ENCODE data around the gene GNB1L. TPM values are rescaled to one million over a fixed set of nuclear protein-coding genes. Genes with fewer than 3 reads are reported as not detected.

Gene GNB1L
- total RNA-seq, 2 experiments from 2014 or later, result 7.4 to 8.7 TPM

DNA sequence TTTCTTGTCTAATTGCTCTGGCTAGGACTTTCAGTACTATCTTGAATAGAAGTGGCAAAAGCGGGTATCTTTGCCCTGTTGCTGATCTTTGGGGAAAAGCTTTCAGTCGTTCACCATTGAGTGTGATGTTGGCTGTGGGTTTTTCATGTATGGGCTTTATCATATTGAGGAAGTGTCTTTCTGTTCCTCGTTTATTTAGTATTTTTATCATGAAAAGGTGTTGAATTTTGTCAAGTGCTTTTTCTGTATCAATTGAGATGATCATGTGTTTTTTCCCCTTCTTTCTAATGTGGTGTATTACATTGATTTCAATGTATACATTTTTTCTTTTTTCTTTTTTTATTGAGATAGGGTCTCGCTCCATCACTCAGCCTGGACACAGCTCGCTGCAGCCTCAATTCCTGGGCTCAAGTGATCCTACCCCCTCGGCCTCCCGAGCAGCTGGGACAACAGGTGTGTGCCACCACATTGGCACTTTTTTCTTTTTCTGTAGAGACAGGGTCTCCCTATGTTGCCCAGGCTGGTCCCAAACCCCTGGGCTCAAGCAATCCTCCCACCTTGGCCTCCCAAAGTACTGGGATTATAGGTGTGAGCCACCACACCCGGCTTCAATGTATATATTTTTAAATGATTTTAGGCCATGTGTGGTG is 5.3 kb upstream of the GNB1L start:
- Mint-ChIP-seq H3K27me3 (no peaks in the 10 kb centered on the region), H3K4me3 (no peak overlapping the region), H3K4me1 (peaks cover 13% of the 10 kb centered on the region), H3K27ac (no peak overlapping the region), H3K36me3 (ENCODE audit: low read depth) (no peaks in the 10 kb centered on the region), H3K9me3 (no peaks in the 10 kb centered on the region)
- POLR2A ChIA-PET, result no interaction called here
- no peak for DNase-seq
- CTCF ChIA-PET, result no interaction called here

DNA sequence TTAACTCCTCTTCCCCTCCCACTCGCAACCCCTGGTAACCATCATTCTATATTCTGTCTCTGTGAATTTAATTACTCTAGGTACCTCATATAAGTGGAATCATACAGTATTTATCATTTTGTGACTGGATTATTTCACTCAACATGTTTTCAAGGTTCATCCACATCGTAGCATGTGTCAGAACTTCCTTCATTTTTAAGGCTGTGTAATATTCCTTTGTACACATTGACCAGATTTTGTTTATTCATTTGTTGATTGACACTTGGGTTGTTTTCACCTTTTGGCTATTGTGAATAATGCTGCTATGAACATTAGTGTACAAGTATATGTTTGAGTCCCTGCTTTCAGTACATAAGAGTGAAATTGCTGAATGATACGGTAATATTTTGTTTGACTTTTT is 2.7 kb upstream of the GNB1L start:
- no peaks in the 10 kb centered on the region for H3K27me3 Mint-ChIP-seq
- H3K4me1 Mint-ChIP-seq, result peaks cover 31% of the 10 kb centered on the region
- H3K9me3 Mint-ChIP-seq, result no peaks in the 10 kb centered on the region
- H3K27ac Mint-ChIP-seq, result no peak overlapping the region
- no peak overlapping the region for H3K4me3 Mint-ChIP-seq
- ChIA-PET CTCF (no interaction called here), POLR2A (no interaction called here)
- H3K36me3 Mint-ChIP-seq (ENCODE audit: low read depth), result peaks cover 7% of the 10 kb centered on the region
- DNase-seq, result no peak

DNA sequence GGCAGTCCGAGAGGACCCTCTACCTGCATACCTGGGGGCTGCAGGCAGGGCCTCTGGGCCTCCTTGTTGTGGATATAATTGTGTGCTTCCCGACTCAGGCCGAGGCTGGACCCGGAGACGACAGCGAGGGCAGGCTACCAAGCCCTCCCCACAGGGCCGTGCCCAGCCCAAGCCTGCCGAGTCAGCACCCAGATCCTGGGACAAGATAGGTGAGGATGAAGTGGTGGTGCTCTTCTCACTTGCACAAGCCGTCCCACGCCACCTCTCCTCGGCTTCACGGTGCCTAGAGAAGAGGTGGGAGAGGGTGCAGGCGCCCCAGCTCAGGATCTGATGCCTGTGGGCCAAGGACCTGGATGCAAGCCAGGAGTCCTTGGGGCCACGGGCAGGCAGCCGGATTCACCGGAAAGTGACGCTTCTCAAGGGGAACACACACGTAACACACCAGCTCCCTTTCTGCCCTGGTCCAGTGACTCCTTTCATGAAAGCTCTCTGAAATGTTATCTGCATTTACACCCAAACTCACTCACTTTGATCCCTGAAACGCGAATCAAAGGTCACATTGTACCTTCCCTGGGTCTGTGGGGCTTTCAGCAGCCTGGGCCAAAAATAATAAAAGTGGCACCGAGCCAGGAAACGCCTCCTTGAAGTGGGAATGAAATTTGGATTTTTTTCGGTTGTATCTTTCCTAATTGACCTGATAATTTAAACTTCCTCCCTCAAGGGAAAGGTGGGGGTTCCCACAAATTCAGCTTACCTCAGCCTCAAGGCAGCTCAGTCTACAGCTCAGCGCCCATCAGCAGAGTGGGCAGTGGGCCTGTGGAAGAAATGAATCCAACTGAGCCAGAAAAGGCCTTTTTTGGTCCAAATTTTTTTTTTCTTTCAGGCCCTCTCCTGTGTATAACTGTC is 1.1 kb upstream of the GNB1L start:
- no peaks in the 10 kb centered on the region for H3K27me3 Mint-ChIP-seq
- ChIA-PET POLR2A (interaction anchor here (0.6 to 3.2 kb wide), 20 partner anchors 9 to 711 kb away, joined by 3 to 45 read pairs (median 4); partner anchors contain the start of genes CDC45, COMT, ESS2 and GP1BB), CTCF (interaction anchor here (0.9 to 1.9 kb wide), 4 partner anchors 11 to 125 kb away, joined by 3 to 5 read pairs (median 4); no protein-coding TSS in a partner anchor)
- H3K9me3 Mint-ChIP-seq, result no peaks in the 10 kb centered on the region
- H3K27ac Mint-ChIP-seq, result peak overlapping the region; percentile 90
- DNase-seq, result peak; percentile 65
- peak overlapping the region; percentile 90 for H3K4me3 Mint-ChIP-seq
- H3K36me3 Mint-ChIP-seq (ENCODE audit: low read depth), result peaks cover 14% of the 10 kb centered on the region
- H3K4me1 Mint-ChIP-seq, result peaks cover 36% of the 10 kb centered on the region

DNA sequence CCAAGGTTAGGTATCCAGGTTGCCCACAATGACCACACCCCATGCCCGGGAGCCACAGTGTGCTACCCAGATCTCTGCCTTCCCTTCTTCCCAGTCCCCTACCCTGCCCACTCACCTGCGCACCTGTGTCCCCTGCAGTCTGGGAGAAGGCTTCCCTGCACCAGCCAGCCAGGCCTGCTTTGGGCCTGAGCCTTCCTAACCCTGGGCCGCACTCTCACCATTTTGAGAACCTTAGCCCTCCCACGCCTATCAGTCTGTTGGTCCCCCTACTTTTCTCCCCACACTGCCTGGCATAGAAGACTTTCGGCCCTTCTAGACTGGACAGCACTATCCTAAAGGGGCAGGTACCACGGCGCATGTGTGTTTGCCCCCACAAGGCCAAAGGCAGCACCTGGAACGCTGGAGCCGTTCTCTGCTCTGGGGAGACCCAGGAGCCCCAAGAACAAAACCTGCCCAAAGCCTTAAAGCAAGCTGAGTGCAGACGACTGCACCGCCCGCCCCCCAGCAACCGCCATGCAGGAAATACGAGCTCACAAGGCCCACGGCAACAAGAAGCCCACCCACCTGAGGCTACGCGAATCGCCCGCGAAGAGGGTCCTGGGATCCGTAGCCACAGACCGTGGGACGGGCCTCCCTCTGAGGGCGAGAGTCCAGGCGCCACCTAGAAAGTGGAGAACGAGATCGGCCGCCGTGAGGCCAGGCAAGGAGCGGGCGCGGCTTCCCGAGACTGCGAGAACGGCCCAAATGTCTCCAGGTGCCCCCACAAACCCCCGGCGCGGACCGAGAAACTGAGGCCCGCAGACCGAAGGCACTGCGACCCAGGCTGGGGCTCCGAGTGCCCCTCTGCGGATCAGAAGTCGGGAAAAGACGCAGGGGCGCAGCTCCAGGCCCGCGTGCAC is 546 bp downstream of the GNB1L start:
- Mint-ChIP-seq H3K4me1 (peaks cover 36% of the 10 kb centered on the region), H3K9me3 (no peaks in the 10 kb centered on the region), H3K4me3 (peak overlapping the region; percentile 90), H3K36me3 (ENCODE audit: low read depth) (peaks cover 17% of the 10 kb centered on the region), H3K27me3 (no peaks in the 10 kb centered on the region), H3K27ac (peak overlapping the region; percentile 90)
- ChIA-PET CTCF (no interaction called here), POLR2A (interaction anchor here (0.8 to 3.2 kb wide), 9 partner anchors 10 to 48 kb away, joined by 3 to 45 read pairs (median 7); no protein-coding TSS in a partner anchor)
- peak; percentile 33 for DNase-seq

DNA sequence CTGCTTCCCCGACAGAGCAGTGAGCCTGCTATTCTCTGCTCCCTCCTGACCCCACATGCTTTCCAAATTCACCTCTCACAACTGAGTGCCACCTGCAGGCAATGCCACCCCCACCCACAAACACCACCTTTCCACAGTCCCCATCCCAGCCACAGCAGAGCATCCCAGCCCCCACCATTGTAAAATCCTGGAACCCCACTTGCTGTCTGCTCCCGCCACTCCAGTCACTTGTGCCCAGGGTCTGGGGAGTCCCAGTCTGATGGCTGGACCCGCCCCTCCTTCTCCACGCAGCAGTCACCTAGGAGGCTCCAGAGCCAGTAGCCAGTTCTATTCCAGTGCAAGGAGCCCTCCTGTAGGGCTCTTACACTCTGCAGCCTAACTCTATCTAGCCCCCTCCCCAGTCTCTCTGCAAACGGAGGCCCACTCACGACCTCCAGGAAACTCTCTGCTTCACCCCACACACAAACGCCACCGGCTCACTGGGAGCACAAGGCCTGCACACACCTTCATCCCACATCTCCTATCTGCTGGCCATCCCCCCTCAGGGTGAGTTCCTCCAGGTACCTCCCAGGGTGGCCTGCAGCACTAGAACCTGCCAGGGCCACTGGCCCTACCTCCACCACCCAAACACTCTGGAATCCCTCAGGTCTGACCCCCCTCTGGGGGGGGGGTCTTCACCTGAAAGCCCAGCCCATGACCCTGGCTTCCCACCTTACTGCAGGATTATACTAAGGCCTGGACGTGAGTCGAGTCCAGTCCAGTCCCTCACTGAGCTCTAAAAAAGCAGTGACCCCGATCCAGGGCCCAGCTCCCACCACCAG is 1.4 kb downstream of the GNB1L start:
- Mint-ChIP-seq H3K36me3 (ENCODE audit: low read depth) (peaks cover 17% of the 10 kb centered on the region), H3K4me3 (peak overlapping the region; percentile 90), H3K27me3 (no peaks in the 10 kb centered on the region), H3K27ac (peak overlapping the region; percentile 68), H3K9me3 (no peaks in the 10 kb centered on the region), H3K4me1 (peaks cover 36% of the 10 kb centered on the region)
- no peak for DNase-seq
- ChIA-PET CTCF (no interaction called here), POLR2A (interaction anchor here (1.1 to 3.2 kb wide), 3 partner anchors 9 to 38 kb away, joined by 5 to 45 read pairs (median 11); no protein-coding TSS in a partner anchor)

DNA sequence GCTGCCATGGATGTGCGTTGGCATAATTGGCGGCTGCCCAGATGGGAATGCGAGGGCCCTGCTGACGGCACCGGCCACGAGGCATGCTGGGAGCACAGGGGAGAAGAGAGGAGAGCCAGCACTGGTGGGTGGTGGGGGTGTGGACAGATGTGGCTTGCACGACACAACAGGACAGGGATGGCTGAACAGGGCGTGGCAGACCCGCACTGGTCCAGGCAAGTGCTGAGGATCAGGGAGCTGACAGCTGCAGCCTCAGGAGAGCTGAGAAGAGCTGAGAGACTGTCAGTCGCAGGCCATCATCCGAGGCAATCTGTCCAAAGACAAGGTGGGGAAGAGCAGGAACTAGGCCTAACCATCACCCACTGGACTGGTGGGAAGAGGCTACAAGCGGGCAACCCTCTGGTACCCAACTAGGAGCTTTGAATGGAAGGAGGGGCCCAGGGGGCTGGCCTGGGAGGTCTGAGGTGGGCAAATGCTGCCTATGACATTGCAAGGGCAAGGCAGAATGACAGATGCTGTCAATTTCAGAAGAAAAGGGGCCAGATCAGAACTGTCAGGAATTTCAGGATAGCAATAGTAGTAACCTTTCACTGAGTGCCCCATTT is 2.4 kb downstream of the GNB1L start:
- no peak for DNase-seq
- Mint-ChIP-seq H3K36me3 (ENCODE audit: low read depth) (peaks cover 17% of the 10 kb centered on the region), H3K27ac (no peak overlapping the region), H3K27me3 (no peaks in the 10 kb centered on the region), H3K4me3 (peak overlapping the region; percentile 90), H3K9me3 (no peaks in the 10 kb centered on the region), H3K4me1 (peaks cover 34% of the 10 kb centered on the region)
- ChIA-PET CTCF (no interaction called here), POLR2A (no interaction called here)

DNA sequence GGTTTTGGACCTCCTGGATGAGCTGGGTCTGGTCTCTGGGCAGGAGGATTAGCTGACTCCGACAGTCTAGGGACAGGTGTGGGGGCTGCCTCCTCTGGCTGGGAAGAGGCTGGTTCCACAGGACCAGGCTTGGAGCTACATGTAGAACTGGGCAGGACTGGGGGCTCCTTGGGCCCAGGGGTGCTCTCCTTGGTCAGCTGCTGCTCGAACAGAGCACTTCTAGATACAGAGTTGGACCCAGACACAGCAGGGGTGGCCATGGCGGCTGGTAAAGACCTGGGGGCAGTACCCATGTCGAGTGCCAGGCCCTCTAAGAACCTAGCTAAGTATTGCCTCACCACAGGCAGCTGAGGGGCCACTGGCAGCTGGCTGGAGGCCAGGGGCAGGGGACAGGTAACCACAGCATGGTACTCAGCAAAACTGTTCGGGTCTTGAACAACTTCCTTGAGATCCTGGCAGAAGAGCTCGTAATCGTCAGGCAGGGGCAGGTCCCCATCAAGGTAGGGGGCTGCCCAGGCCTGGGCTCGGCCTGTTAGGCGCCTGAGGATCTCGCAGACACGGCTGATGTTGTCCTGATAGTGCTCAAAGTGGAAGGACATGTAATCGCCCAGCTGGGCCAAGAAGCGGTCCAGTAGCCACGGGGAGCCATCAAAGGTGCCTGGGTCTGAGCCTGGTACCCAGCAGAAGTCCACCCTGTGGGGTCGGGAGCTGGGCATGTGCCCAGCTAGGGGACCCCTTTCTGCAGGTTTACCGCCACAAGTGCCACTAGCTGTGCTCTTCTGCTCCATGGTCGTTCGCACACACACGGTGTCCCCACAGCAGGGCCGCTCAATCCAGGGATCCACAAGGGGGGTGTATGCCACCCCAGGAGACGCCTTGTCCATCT is 3.1 kb downstream of the GNB1L start:
- ChIA-PET CTCF (no interaction called here), POLR2A (no interaction called here)
- peaks cover 28% of the 10 kb centered on the region for H3K4me1 Mint-ChIP-seq
- peaks cover 19% of the 10 kb centered on the region for H3K36me3 Mint-ChIP-seq (ENCODE audit: low read depth)
- H3K27me3 Mint-ChIP-seq, result no peaks in the 10 kb centered on the region
- peak overlapping the region; percentile 17 for H3K4me3 Mint-ChIP-seq
- H3K27ac Mint-ChIP-seq, result no peak overlapping the region
- H3K9me3 Mint-ChIP-seq, result no peaks in the 10 kb centered on the region
- DNase-seq, result no peak

DNA sequence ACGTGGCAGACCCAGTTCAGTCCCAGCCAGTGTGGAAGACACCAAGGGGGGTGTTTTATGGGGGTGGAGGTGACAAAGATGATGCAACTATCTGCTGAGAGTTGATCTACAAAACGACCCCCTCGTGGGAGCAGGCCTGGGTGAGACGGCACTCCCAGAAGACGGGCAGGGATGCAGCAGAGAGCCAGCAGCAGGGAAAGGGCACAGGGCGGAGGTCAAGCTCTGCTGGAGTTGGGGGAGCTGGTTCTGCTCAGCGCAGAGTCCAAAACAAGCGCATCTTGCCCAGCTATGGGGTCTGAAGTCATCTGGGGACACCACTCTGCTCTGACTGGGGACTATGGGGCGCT is 3.9 kb downstream of the GNB1L start:
- no peak for DNase-seq
- no peaks in the 10 kb centered on the region for H3K27me3 Mint-ChIP-seq
- H3K36me3 Mint-ChIP-seq (ENCODE audit: low read depth), result peaks cover 19% of the 10 kb centered on the region
- peaks cover 23% of the 10 kb centered on the region for H3K4me1 Mint-ChIP-seq
- CTCF ChIA-PET, result no interaction called here
- no peak overlapping the region for H3K27ac Mint-ChIP-seq
- POLR2A ChIA-PET, result no interaction called here
- no peak overlapping the region for H3K4me3 Mint-ChIP-seq
- no peaks in the 10 kb centered on the region for H3K9me3 Mint-ChIP-seq

DNA sequence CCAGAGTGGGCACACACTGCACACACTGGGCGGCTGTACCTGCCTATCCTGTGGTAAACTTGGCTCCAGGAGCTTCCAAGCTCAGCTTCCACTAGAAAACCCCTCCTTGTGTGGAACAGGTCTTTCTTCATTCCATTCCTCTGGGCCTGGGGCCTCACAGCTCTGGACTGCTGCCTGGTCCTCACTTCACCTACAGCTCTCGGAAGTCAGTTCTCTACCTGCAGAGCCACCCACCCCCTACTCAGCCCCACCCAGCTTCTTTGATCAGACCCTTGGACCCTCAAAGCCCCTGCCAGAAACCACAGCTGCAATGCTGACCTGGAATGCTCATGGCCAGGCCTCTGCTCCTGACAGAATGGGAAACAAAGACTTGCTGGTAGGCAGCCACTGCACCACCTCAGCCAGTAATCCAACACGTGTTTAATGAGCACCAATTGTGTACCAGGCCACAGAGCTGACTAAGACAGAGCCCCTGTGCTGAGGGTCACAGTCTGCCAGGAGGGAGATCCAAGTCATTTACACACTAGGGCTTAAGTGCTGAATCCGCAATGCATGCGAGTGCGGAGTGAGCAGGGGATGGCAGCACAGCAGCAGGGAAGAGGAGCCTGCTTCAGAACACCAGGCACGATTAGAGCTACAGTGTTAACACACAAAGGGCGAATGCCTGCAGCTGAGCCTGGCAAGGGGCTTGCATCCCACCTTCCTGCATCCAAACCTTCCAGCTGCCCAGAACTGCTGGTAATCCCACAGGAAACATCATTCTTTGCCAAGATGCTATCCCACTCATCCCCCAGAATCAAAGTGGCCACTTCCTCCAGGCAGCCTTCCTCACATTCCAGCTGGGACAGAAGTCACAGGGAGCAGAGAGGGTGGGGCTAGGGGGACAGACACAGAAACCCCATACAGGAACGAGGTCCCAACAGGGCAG is 4.6 kb downstream of the GNB1L start:
- Mint-ChIP-seq H3K4me3 (no peak overlapping the region), H3K9me3 (no peaks in the 10 kb centered on the region), H3K36me3 (ENCODE audit: low read depth) (peaks cover 19% of the 10 kb centered on the region), H3K27me3 (no peaks in the 10 kb centered on the region), H3K27ac (no peak overlapping the region), H3K4me1 (peaks cover 23% of the 10 kb centered on the region)
- no peak for DNase-seq
- CTCF ChIA-PET, result no interaction called here
- POLR2A ChIA-PET, result no interaction called here

DNA sequence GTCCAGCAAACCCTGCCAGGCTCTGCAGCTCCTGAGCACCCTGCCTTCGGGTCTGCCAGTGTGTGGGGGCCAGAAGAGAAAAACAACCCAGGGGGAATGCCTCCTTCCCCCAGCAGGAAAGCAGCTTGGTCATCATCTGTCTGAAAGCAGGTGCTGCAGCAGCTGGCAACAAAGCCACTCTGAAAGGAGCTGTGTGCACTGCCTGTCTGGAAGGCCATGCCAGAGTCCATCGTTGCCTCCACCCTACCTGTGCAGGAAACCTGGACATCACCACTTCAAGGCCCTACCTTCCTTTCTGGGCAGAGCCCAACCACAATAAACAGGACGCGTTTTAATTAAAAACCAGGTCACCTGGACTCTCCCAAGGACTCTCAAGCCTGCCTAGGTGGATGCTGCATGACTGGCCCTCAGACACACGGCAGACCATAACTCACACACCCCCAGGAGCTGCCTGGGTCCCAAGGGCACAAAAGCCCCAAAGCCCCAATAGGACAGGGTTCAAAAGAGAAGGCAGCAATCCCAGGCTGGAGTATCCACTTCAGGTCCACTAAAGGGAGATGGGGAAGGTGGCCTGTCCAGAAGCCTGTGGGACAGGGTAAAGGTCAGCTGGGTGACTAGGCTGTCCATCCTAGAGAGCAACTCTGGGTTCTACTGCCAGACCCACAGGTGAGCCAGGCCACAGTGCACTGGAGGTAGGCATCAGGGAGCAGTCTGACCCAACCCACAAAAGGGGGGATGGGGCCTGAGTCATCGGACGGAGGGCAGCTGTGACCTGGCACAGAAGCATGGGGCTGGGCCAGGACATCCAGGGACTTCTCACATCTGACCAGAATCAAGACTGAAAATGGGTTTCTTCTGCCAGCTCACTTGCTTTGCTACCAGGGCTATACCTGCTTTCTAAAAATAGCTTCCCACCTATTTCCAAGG is 6.1 kb downstream of the GNB1L start:
- DNase-seq, result no peak
- no peak overlapping the region for H3K4me3 Mint-ChIP-seq
- H3K9me3 Mint-ChIP-seq, result no peaks in the 10 kb centered on the region
- no peaks in the 10 kb centered on the region for H3K27me3 Mint-ChIP-seq
- peaks cover 16% of the 10 kb centered on the region for H3K36me3 Mint-ChIP-seq (ENCODE audit: low read depth)
- H3K4me1 Mint-ChIP-seq, result peaks cover 29% of the 10 kb centered on the region
- CTCF ChIA-PET, result no interaction called here
- no peak overlapping the region for H3K27ac Mint-ChIP-seq
- POLR2A ChIA-PET, result no interaction called here
